ENCODE measurements around the gene GPR176.
A peak's percentile ranks its signal among the peaks of the same experiment; 100 is the strongest.

Gene GPR176

GRCh38 chr15:39960411-39960810 lies 40.3 kb upstream of the GPR176 start:
- TF ChIP-seq, protein P1, sequence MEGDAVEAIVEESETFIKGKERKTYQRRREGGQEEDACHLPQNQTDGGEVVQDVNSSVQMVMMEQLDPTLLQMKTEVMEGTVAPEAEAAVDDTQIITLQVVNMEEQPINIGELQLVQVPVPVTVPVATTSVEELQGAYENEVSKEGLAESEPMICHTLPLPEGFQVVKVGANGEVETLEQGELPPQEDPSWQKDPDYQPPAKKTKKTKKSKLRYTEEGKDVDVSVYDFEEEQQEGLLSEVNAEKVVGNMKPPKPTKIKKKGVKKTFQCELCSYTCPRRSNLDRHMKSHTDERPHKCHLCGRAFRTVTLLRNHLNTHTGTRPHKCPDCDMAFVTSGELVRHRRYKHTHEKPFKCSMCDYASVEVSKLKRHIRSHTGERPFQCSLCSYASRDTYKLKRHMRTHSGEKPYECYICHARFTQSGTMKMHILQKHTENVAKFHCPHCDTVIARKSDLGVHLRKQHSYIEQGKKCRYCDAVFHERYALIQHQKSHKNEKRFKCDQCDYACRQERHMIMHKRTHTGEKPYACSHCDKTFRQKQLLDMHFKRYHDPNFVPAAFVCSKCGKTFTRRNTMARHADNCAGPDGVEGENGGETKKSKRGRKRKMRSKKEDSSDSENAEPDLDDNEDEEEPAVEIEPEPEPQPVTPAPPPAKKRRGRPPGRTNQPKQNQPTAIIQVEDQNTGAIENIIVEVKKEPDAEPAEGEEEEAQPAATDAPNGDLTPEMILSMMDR (conservative IDR thresholded peaks at IDR 0.05) = no peak
- no peak overlapping the region for H3K27ac ChIP-seq

DNA sequence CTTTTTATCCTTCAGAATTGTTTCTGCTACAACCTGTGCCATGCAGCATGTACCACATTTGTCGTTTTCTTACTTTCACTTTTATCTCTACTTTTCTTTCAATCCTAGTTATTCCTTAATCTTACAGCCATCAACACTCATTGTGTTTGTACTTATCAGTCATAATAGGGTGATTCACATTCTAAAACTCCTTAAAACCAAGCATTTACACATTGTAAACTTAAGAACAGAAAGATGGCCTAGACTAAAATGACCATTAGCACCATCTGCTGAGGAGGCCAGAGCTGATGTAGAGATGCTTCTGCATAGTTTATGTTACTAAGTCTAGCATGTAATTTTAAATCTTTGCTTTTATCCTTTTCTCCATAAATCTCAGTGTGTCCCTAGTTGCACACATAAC lies 39.3 kb upstream of the GPR176 start:
- TF ChIP-seq, protein P1 (conservative IDR thresholded peaks at IDR 0.05) = no peak
- no peak overlapping the region for H3K27ac ChIP-seq

DNA sequence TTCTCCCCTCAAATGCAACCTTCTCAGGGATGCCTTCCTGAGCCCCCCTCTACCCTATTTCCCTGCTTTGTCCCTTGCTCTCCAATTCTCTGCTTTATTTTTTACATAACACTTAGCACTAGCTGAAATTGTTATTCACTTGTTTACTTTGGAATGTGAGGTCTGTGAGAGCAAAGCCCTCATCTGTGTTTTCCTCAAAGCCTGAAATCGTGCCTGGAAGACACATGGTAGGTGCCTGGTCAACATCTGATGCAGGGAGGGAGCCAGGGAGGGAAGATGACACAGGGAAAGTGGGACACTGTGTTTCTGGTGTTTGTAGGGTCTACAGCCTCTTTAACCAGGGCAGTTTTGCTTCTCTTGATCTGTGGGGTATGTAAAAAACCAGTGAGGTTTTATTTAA lies 37.4 kb upstream of the GPR176 start:
- no peak overlapping the region for H3K27ac ChIP-seq
- TF ChIP-seq, protein P1 (conservative IDR thresholded peaks at IDR 0.05) = no peak

GRCh38 chr15:39953521-39953920 lies 33.5 kb upstream of the GPR176 start:
- no peak overlapping the region for H3K27ac ChIP-seq
- TF ChIP-seq, protein P1 (conservative IDR thresholded peaks at IDR 0.05) = no peak

DNA sequence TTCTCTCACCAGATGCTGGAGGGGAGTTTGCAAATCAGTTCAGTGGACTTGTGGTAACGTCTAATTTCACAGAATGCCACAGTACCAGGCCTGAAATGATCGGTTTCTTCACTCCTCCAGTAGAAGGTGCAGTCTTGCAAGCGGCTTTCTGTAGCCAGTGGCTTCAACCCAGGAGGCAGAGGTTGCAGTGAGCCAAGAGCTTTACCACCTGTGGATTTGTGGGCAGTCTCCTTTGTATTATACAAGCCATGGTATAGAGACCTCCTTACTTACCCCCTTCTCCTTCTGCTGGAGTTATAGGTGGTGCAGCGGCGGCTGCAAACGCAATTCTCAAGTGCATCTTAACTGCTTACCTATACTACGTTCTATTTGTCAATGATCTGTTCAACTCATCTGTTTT lies 31.5 kb upstream of the GPR176 start:
- TF ChIP-seq, protein P1 (conservative IDR thresholded peaks at IDR 0.05) = no peak
- no peak overlapping the region for H3K27ac ChIP-seq

- TF ChIP-seq, protein P1 (conservative IDR thresholded peaks at IDR 0.05) = no peak
- peak overlapping the region; percentile 18; the same call in 1 of the 2 replicates for H3K27ac ChIP-seq
Observed at GRCh38 chr15:39948817-39949216, 28.8 kb upstream of the GPR176 start.

GRCh38 chr15:39947401-39948197 lies 27.5 kb upstream of the GPR176 start:
- H3K27ac ChIP-seq = no peak overlapping the region
- TF ChIP-seq, protein P1 (conservative IDR thresholded peaks at IDR 0.05) = no peak
